ENCODE data around the gene MAPK8IP2.

MAPK8IP2 gene

DNA sequence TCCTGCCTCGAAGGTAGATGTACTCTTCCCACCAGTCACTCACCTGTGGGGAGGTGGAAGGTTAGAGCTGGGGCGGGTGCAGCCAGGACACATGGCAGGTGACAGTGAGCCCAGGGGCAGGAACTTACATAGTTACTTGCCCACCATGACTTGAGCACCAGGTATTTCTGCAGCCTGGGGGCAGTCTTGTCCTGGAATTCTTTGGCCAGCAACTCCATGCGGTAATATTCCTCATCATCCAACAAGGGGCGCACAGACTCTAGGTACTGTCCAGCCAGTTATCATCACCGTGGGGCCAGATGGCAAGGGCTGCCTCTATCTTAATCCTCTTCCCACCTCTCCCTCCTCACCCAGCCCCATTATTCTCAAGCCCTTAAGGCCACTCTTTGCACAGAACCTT lies 24.5 kb upstream of the MAPK8IP2 start:
- DNase-seq: peak in 1 of 3 experiments; percentile 40

DNA sequence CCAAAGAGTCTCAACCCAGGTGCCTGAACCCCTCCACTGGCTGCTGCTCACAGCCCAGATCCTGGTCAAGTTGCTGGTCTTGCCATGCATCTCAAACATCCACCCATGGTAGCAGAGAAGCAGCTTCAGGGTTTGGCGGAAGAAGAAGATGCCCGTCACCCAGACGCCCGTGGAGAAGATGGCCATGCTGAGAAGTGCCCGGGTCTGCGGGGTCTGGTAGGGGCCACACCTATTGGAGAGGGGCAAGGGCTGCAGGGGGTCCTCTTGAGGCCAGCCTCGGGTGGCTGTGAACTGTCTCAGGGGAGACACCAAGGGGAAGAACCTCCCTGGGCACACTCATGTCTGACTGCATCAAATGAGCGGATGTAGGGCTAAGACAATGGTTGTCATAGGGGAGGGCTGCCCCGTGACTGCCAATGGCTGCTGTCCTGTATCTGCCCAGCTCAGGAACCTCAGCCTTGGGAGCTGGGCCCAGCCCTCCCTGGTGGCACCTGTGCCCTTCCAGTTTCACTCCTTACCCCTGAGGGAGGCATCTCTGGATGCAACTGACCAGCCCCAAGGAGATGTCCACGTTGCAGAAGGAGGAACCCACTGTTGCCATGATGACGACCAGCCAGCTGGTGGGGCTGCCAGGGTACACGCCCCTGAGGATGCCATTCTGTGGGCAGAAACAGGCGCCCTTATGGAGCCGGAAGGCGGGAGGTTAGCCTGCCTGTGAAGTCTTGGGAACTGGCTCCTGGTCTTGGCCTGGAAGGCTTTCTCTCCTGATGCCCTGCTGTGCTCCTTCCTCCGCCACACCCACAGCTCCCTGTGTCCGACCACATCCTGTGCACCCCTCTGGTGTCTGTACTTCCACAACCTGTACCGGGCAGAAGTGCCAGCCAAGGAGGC lies 23.5 kb upstream of the MAPK8IP2 start:
- DNase-seq: no peak

DNA sequence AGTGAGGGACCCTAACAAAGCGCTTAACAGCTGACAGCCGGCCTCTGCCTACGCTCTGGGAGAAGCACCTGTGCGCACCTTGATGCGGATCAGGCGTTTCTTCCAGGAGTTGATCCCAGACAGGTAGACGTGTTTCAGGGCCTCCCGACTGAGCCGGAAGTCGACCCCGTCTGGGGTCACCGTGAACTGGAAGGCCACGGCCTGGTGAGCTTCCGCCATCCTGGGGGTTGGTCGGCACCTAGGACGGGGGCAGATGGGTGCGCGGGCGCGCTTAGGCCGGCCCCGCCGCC lies 23.0 kb upstream of the MAPK8IP2 start:
- DNase-seq: no peak

DNA sequence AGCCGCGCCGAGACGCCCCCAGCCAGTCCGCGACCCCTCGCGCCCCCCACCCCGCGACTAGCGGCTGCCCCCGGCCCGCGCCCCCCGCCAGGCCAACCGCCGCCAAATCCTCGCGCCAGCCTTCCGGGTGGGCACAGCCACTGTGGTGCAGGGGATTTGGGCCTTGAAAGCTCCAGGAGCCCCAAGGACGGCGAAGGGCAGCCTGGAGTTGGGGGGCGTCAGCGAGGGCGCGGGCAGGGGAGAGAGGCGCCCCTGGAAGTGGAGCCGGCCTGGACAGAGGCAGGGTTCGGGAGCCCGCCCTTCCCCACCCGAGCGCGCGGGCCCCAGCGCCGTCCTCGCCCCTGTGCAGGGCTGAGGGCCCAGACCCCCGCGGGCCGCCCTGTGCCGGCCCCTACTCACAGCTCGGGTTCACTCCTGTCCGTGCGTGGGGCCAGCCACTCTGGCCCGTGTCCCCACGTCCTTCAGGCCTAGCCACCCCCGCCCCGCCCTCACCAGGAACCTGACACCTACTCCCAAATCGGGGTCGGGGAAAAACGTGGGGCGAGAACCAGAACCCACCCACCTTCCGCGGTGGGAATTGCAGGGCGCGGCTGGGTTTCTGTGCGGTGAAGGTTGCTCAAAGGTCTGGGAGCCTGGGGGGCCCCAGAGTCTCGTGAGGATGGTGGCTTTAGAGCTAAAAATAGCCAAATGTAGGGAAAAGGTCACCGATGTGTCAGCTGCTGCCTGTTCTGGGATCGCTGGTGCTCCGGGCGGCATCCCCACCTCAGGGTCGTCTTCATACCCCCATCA lies 22.4 kb upstream of the MAPK8IP2 start, which contains the start of gene CPT1B:
Gene CPT1B, minus strand, starts transcription at position 441 of the 789 bp plus-strand sequence. CDS start 512 bp downstream, outside the sequence.
- no peak for DNase-seq

DNA sequence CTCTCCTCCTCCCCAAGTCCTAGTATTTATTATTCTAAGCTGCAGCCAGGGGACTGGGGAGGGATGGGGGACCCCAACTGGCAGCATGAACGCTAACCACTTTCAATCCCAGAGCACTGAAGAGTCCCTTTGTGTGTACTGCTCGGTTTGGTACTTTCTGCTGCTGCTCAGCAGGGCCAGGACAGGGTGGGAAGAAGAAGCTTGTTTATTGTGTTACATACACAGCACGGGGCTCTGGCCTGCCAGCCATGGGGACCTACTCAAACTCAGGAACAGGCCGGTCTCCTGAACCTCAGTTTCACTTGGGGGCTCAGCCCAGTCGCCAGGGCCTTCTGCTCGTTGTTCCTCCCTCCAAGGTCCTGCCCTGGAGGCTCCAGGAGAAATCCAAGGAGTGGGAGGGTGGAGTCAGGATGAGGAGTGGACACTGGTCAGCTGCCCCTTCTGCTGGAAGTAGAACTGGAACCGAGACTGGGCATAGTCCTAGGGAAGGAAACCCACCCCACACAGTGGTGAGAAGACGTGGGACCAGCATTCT lies 21.8 kb upstream of the MAPK8IP2 start:
- DNase-seq: no peak

DNA sequence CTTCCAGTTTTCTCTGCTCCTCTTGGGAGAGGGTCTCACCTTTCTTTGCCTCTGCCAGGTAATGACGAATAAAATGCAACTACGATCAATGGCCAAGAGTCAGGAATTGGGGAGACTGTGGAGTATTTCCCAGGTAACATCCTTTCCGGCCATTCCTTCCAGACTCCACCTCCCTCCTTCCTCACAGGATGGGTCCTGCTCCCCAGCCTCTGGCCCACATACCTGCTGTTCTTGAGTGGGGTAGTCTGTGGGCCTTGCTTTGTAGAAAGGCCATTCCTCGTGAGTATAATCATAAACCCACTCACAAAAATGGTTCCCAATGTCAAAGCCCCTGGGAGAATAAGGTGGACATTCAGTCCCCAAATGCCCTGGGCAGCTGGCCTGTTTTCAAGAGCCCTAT lies 20.8 kb upstream of the MAPK8IP2 start:
- no peak for DNase-seq

DNA sequence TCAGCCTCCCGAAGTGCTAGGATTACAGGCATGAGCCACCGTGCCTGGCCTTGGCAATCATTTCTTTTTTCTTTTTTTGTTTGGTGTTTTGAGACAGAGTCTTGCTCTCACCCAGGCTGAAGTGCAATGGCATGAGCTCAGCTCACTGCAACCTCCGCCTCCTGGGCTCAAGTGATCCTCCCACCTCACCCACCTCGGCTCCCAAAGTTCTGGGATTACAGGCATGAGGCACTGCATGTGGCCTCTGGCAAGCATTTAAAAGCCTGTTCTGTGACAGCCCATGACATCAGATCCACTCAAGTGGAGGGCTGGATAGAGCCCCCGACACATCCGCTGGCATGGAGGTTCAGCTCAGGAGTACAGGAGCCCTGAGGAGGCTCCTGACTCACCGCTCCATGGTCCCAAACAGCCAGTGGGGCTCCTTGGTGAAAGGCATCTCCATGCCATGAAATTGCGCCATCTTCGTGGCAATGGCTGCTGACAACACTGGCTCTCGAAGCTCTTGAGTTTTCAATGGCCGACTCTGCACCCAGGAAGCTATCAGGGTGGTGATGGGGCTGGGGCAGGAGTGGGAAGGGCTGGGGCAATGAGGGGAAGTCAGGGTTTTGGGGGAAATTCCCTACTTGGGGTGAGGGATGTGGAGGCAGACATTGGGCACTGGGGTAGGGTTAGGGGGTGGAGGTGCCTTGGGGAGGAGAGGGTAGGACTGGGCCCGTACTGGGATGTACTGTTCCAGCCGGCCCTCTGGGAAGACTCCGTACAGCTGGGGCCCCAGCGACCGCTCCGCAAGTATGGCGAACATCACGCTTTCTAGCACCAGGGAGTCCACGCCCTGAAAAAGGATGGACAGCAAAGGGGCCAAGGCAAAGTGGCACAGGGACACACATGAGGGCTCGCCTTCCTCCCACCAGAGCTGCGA lies 19.3 kb upstream of the MAPK8IP2 start:
- no peak for DNase-seq

DNA sequence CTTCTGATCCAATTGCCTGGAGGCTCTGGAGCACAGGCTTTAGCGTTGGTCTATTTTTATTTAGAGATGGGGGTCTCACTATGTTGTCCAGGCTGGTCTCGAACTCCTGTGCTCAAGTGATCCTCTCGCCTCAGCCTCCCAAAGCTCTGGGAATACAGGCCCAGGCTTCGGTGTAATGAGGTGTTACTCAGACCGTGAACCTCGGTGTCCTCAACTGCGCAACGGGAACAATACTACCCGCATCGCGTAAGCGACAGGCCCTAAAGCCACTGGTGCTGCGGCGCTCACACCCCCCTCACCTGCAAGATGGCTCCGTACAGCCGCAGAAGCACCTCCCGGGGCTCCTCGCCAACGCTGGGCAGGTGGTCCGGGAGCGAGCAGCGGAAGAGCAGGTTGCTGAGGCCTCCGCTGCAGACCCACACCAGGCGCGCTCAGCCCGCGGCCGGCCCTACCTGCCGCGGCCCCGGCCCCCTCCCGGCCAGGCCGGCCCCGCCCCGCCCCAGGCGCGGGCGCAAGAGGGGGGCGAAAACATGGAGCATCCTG lies 18.6 kb upstream of the MAPK8IP2 start:
- DNase-seq: no peak

DNA sequence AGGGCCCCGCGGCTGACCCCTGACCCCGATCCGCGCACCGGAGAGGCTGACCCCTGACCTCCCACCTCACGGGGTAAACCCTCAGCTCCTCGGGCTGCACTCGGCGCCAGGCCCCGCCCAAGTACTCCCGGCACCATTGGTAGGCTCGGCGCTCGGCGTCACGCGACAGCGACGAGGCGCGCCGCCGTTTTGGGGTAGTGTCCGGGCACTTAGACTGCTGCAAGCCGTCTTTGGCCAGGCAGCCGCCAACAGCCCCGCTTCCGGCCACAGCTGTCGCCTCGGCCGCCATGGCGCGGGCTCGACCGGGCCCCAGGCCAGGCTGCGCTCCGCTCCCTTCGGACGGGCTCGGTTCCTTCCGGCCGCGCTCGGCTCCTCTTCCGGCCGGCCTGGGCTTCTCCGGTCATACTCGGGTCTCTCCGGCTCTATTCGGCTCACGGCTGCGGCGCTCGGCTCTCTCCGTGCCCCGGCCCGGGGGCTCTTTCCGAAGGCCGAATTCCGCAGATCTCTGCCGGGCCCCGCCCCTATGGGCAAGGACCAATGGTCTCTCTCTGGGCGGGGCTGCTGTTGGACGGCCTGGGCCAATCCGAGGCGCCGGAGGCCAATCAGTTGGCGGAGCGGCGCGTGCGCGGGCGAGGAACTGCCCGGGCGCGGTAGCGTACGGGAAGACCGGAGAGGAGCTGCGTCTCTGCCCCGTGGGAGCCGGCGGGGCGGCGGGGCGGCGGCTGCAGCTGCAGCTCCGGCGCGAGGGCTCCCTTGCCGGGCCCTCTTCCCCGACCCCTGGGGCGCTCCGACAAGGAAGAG lies 17.9 kb upstream of the MAPK8IP2 start, which contains the start of gene CHKB:
Gene CHKB, minus strand, starts transcription at position 357 of the 801 bp plus-strand sequence. Its CDS starts 68 bp downstream, at position 289.
- DNase-seq: peak; percentile 83 to 98 (median 94)

DNA sequence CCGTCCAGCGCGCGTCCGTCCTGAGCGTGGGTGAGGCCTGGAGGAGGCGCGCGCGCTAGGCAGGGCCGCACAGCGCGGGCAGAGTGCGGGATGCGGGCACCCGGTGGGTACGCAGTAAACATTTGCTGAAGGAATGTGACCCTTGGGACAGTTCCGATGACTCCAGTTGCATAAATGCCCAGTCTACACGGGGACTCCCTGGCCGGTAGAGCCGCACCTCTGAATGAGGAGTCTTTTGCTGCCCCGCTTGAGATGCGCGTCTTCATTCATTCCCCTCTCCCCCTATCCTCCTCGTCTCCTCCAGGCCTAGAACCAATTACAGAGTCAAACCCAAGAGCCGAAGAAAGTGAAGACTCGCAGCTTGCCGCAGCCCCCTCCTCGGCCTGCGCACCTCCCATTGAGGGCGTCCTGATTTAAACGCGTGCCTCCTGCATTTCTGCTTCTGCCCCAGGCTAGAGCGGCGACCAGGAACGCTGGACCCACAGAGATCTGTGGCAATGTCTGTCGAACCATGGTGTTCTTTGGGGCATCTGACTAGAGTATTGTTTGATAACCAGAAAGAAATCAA lies 17.2 kb upstream of the MAPK8IP2 start:
- DNase-seq: peak in 1 of 3 experiments; percentile 35

DNA sequence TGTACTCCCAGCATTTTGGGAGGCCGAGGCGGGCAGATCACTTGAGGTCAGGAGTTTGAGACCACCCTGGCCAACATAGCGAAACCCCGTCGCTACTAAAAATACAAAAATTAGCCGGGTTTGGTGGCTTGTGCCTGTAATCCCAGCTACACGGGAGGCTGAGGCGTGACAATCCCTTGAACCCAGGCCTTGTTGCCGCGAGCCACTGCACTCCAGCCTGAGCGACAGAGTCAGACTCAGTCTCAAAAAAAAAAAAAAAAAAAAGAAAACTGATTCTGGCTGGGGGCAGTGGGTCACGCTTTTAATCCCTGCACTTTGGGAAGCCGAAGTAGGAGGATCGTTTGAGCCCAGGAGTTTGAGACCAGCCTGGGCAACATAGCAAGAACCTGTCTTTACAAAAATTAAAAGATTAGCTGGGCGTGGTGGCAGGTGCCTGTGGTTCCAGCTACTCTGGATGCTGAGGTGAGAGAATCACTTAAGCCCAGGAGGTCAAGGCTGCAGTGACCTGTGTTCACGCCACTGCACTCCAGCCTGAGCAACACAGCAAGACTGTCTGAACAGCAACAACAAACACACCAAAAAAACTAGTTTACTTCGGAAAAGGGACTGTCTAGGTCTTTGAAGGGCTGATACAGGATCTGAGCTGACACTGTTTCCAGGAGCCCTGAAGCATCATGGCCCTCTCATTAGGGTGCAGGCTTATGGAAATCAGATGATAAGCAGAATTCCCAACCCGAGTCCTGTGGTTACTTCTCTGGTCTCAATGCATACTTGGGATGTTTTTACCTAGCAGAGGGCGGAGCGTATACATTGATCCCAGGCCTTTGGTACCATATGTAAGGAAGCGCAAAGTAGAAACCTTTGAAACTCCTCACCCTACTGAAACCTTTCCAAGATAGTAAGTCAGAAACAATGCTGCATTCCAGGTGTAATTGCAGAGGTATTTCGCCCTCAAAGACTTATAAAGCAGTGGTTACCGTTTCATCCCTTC lies 16.2 kb upstream of the MAPK8IP2 start:
- no peak for DNase-seq

DNA sequence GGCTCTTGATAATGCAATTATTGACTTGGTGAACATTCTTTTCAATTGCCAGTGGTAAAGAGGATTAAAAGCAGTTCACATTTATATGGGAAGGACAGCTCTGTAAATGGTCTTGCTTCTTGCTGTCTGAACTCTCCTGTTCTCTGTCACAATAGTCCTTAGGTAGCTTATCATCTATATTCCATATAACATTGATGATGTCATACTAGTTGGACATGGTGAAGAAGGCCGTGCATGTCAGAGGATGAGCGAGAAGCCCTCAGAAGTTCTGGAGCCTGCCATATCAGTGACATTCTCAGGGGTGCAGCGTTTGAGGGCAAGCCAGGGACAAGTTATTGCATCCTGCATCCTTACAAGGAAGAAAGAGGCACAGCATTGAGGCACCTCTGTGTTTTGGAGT lies 15.4 kb upstream of the MAPK8IP2 start:
- DNase-seq: no peak

DNA sequence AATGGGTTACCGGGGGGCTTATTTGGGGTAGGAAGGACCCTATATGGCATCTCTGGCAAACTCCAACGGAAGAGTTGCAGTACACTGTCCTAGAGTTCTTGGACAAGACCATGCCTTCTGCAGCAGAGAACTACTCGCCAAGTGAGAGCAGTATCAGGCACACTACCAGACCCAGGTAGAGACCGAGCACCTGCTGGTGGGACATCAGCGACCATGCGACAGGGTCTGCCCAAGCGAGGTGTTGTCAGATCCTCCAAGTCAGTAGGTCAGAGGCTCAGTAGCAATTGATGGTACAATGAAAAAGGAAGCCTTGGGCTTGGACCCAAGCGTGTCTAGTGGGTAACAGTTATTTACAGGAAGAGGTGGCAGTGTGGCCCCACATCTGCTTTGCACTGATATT lies 14.8 kb upstream of the MAPK8IP2 start:
- DNase-seq: no peak

DNA sequence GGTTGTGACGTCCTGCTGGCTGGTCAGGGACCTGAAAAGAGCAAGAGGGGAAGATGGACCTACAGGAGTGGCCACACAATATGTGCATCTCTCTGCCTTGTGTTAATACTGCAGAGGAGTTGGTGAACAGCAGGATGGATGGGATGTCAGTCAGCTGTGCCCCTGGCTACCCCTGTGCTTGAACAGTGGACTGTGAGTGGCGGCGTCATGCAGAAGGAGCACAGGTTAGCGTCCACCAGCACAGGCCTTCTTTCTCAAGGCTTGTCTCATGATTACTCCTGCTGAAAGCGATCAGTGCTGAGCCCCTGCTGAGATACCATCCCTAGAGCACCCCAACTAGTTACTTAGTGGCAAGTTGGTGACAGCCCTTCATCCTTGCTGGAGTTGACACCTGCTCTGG lies 14.2 kb upstream of the MAPK8IP2 start:
- DNase-seq: no peak

DNA sequence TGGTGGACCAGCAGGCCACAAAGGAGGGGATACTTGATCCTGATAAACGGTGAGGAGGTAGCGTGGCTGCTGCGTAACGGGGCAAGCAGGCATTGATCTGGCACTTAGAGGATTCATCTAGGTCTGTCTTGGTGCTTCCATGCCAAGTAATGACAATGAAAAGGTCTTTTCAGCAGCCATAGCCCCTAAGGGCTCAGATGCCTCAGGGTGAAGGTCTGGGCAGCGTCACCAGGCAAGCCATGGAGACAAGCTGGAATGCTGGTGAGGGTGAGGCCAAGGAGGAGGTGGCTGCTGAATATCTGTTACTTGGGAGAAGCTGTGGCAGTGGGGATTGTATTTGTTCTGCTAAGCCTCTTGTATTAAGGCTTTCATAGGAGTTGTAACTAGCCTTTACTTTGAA lies 13.2 kb upstream of the MAPK8IP2 start:
- no peak for DNase-seq

DNA sequence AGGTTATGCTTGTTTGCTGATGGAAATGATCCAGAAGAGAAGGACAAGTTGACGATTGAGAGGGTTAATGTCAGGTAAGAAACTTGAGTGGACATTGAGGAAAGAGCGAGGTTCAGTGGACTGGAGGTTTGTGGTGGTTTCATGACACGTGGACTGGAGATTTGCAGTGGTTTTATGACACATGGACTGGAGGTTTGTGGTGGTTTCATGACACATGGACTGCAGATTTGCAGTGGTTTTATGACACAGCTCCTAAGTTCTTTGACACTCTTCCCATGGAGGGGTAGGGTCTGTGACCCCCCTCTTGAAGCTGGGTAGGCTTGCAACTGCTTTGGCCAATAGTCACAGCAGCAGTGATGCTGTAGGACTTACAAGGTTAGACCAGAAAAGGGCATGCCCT lies 5.4 kb upstream of the MAPK8IP2 start:
- DNase-seq: no peak

DNA sequence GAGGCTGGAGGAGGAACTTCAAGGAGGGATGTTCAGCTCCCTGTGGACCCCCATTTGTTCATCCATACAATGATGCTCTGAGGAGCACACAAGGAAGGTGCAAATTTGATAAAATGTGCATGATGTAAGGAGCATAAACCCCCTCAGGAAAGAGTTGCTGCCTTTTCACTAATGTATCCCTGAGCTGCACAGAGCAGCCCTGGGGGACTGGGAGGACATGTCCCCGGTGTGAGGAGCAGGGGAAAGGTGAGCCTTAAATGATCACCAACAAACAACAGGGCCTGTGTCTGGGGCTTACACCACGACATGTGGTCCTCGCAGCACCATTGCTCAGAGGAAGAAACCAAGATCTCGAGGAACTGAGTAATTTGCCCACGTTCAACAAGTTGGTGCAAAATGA lies 3.5 kb upstream of the MAPK8IP2 start:
- no peak for DNase-seq

DNA sequence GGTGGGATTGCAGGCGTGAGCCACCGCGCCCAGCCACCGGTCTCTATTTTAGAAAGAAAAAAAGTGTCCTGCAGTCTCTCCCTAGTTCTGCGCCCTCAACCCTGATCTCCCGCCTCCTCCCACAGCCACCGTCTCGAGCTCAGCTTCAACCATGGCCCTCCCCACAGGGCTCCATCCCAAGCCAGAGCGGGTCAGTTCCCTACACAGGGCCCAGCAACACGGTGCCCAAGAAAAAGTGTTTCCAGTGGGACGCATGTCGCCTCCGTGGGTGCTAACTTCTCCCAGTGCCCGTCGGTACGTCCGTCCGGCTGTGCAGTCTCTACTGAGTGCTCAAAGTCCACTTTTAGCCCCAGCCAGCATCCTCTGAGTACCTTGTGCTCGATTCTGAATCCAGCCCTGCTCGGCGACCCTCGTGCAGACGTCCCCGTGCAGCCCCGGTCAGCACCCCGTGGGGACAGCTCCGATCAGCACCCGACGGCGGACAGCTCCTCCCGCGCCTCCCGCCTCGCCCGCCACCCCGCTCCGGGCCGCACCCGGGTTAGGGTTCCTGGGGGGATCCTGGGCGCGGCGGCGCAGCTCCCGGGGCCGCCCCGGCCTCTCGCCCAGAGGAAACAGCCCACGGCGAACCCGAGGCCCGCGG lies 657 bp upstream of the MAPK8IP2 start:
- peak in 2 of 3 experiments; percentile 50 to 66 for DNase-seq

DNA sequence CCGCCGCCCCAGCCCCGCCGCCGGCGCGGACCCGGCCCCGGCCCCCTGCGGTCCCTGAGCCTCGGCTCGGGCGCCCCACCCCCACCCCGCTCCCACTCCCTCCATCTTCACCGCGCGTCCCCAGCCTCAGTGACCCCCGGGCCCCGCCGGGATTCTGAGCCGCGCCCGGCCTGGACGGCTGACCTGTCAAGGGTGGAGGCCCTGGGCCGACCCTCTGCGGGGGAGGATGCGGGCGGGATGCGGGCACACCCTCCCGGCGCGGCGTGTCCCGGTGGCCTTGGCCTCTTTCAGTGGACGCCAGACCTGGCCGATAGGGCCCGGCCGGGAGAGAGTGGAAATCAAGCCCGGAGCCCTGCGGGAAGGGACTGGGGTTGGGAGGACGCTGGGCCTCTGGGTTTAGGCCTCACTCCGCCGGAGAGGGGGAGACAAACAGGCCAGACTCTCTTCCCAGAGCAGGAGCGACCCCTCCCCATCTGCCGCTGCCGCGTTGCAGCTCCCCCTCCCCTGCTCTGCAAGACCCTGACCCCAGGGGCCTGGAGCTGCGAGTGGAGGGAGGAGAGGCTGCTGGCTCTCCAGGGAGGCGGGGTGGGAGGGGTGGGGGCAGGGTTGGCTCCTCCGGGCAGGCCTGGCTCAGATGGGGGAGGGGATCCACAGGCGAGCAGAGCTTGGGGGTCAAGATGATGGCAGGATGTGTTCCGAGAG lies 525 bp downstream of the MAPK8IP2 start:
- DNase-seq: peak in 2 of 3 experiments; percentile 38 to 61
